AG04449 (cell line): ENCODE measurements around the gene SLC38A8.

Source experiments
- CTCF ChIA-PET: fragments of 350-600 bp; formaldehyde crosslinking; extraction: SDS; loops from one replicate; lab custom pipeline; 2021; ENCODE audit warnings: antibody characterized with exemption; lab: Yijun Ruan, JAX
- POLR2A ChIA-PET: fragments of 400-600, 350-600 bp; formaldehyde crosslinking; extraction: SDS; loops from one replicate; lab custom pipeline; 2020; ENCODE audit warnings: antibody characterized with exemption, inconsistent platforms; lab: Yijun Ruan, JAX
- DNase-seq: peaks from one replicate; pipeline ENCODE4 v3.0.0-alpha.2; 2010; ENCODE audit warnings: low read depth, low spot score
- H3K4me3 ChIP-seq: 2 replicates; pipeline ENCODE4 v1.5.1; 2011; ENCODE audit warnings: low read depth, mild to moderate bottlenecking, control low read depth, low read length
- CTCF ChIP-seq: IDR thresholded peaks from one replicate; pipeline ENCODE4 v1.5.1; 2011; ENCODE audit warnings: mild to moderate bottlenecking, moderate library complexity, low read length, control low read depth, inconsistent platforms; ENCODE audit not compliant: insufficient read depth; ENCODE audit errors: missing control alignments

SLC38A8 gene

DNA sequence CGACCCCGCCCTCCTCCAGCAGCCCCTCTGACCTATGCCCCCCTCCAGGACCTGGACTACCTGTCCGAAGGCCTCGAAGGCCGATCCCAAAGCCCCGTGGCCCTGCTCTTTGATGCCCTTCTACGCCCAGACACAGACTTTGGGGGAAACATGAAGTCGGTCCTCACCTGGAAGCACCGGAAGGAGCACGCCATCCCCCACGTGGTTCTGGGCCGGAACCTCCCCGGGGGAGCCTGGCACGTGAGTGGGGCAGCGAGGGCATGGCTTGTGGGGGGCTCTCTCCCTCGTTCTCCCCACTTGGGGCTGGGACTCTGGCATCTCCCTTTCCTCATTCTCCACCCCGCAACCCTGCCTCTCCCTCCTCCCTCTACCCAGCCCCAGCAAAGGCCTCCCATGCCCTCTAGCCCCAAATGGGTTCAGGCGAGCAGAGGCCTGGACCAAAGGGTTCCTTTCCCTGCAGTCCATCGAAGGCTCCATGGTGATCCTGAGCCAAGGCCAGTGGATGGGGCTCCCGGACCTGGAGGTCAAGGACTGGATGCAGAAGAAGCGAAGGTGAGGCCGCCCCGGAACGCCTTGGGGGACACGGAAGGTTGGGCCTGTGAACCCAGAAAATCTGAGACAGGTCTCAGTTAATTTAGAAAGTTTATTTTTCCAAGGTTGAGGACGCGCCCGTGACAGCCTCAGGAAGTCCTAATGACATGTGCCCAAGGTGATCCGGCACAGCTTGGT lies 81.9 kb downstream of the SLC38A8 start:
- CTCF ChIA-PET: interaction anchor here (16.0 kb wide), 1 partner anchor 102 kb away, joined by 662 read pairs; no protein-coding TSS in a partner anchor
- H3K4me3 ChIP-seq: no peak overlapping the region
- DNase-seq: no peak
- POLR2A ChIA-PET: no interaction called here
- no peak for TF ChIP-seq CTCF
